SKM-1 (cell line): ENCODE measurements around the gene FOXQ1.
A peak's percentile ranks its signal among the peaks of the same experiment; 100 is the strongest.

ENCODE experiments used
- DNase-seq: peaks from one replicate; lab custom pipeline; 2025; ENCODE audit not compliant: unreplicated experiment; lab: John Stamatoyannopoulos, UW

FOXQ1 gene

GRCh38 chr6:1311400-1312202 lies at the start of gene FOXQ1:
FOXQ1 (plus strand) TSS chr6:1312098; CDS start chr6:1312705, 607 bp downstream.
- no peak for DNase-seq

- DNase-seq = no peak
Observed at GRCh38 chr6:1262704-1263038, 49.2 kb upstream of the FOXQ1 start.

- DNase-seq = no peak
Observed at GRCh38 chr6:1263039-1263849, 48.7 kb upstream of the FOXQ1 start.

GRCh38 chr6:1263850-1264377 lies 48.0 kb upstream of the FOXQ1 start:
- no peak for DNase-seq

GRCh38 chr6:1264619-1265445 lies 47.1 kb upstream of the FOXQ1 start:
- no peak for DNase-seq

GRCh38 chr6:1266686-1267056 lies 45.2 kb upstream of the FOXQ1 start:
- no peak for DNase-seq

GRCh38 chr6:1267057-1267732 lies 44.7 kb upstream of the FOXQ1 start:
- DNase-seq = no peak

GRCh38 chr6:1267790-1268762 lies 43.8 kb upstream of the FOXQ1 start:
- no peak for DNase-seq

- DNase-seq = no peak
Observed at GRCh38 chr6:1271071-1271763, 40.7 kb upstream of the FOXQ1 start.

- DNase-seq = no peak
Observed at GRCh38 chr6:1278061-1278720, 33.7 kb upstream of the FOXQ1 start.

GRCh38 chr6:1279065-1279464 lies 32.8 kb upstream of the FOXQ1 start:
- DNase-seq = no peak

GRCh38 chr6:1280666-1281300 lies 31.1 kb upstream of the FOXQ1 start:
- no peak for DNase-seq

- no peak for DNase-seq
Observed at GRCh38 chr6:1281746-1282145, 30.2 kb upstream of the FOXQ1 start.

- no peak for DNase-seq
Observed at GRCh38 chr6:1283501-1283900, 28.4 kb upstream of the FOXQ1 start.

GRCh38 chr6:1285556-1285955 lies 26.3 kb upstream of the FOXQ1 start:
- no peak for DNase-seq

GRCh38 chr6:1285956-1286355 lies 25.9 kb upstream of the FOXQ1 start:
- DNase-seq = no peak

- peak; percentile 48 for DNase-seq
Observed at GRCh38 chr6:1287103-1287591, 24.8 kb upstream of the FOXQ1 start.

GRCh38 chr6:1290086-1290485 lies 21.8 kb upstream of the FOXQ1 start:
- no peak for DNase-seq
